Pancreas (tissue), 10 donors: ENCODE results near the gene BEX3. TPM values are rescaled to one million over a fixed set of nuclear protein-coding genes. Genes with fewer than 3 reads are reported as not detected.

Experiments
- ATAC-seq, 4 donors: fragments of 200-7000 bp; cut with Tn5 transposase; one replicate each; pipeline versions ENCODE4 v1.8.0 to v1.9.1; 2020; ENCODE audit warnings: mild to moderate bottlenecking in 4 of 4, moderate library complexity in 4 of 4
- DNase-seq, 6 donors: peaks; one replicate each; pipeline ENCODE4 v3.0.0-alpha.2; 2020
- FAIRE-seq: peaks from 2 replicates; lab custom pipeline; 2012; peaks lifted over from hg19 to GRCh38; lab: Jason Lieb, UNC
- H3K27ac ChIP-seq, 4 donors: fragments of 200-600 bp; sonication (generic); 1 replicate in 3 of 4; 2 replicates in 1 of 4; pipeline versions ENCODE4 v1.5.0 to v1.8.0; 2020
- H3K27me3 ChIP-seq, 4 donors: fragments of 200-600 bp; one replicate each; pipeline ENCODE4 v1.8.0; 2021
- H3K36me3 ChIP-seq, 3 donors: fragments of 200-600 bp; sonication (generic) in 1 of 3; one replicate each; pipeline versions ENCODE4 v1.5.0 to v1.8.0; 2020 to 2021
- H3K4me1 ChIP-seq, 3 donors: fragments of 200-600 bp; one replicate each; pipeline ENCODE4 v1.8.0; 2021
- H3K4me3 ChIP-seq, 4 donors: fragments of 200-600 bp; sonication (generic) in 2 of 4; one replicate each; pipeline versions ENCODE4 v1.5.0 to v1.8.0; 2020 to 2021
- H3K9me3 ChIP-seq, 4 donors: fragments of 200-600 bp; one replicate each; pipeline ENCODE4 v1.8.0; 2021
- CTCF ChIP-seq, 4 donors: fragments of 200-600 bp; sonication (generic) in 3 of 4; IDR thresholded peaks; one replicate each; pipeline versions ENCODE4 v1.5.0 to v1.8.0; 2021; ENCODE audit warnings: antibody characterized with exemption in 4 of 4
- WGBS, 2 donors: extraction: QIAGEN DNeasy Blood & Tissue Kit; methylation state at CpG; one replicate each; pipeline ENCODE4 v1.1.7; 2013; 5-methylcytosine and 5-hydroxymethylcytosine counted together
- intact Hi-C, 3 donors: fragments of 100-400 bp; cut with DNase I; formaldehyde crosslinking; loops; one replicate each; pipeline versions ENCODE4 v1.11.1 to v1.14.2; 2022
- polyA plus RNA-seq, 2 donors: library from polyadenylated mRNA; stranded (reverse); fragments of 200-250 nt; gene quantifications; one replicate each; pipeline ENCODE4 v1.2.3, GENCODE V29; 2013
- total RNA-seq, 6 donors: library from RNA; stranded (reverse); fragmentation: NEBNext Ultra II Directional in 4 of 6; extraction: Animal tissue kit (Norgen Biotek cat#: 25700) in 4 of 6; gene quantifications; one replicate each; pipeline versions ENCODE4 v1.2.1 to v1.2.4, GENCODE V29; 2021 to 2023
- donor health status: healthy with polysubstance abuse.
- donor health status: DM: no; HTN: no; CAD: no; lungs with moderate emphysema.
- donor health status: DM: no; HTN: no; CAD: no.
- donor health status: control.
- donor health status: control.
- donor health status: Bipolar disorder and iron deficiency.
- donor health status: DM: yes; HTN: yes; CAD: no.
- donor health status: DM: no; HTN: no; CAD: no.
- donor health status: DM: no; HTN: no; CAD: no.
- donor health status: DM: yes; HTN: yes; CAD: no.

BEX3 gene
- total and polyA plus RNA-seq, 8 donors: 30.2 to 184 (median 43.2) TPM

GRCh38 chrX:103417933-103418332, 41.6 kb downstream of the BEX3 start:
- Histone ChIP-seq H3K36me3 (no peaks in the 10 kb centered on the region), H3K4me1 (no peaks in the 10 kb centered on the region), H3K27ac (no peak overlapping the region), H3K9me3 (no peaks in the 10 kb centered on the region), H3K4me3 (no peak overlapping the region), H3K27me3 (peaks cover 0 to 7% (median 0%) of the 10 kb centered on the region in 4 donors)
- no peak for TF ChIP-seq CTCF (IDR thresholded peaks at IDR 0.05)
- no peak for FAIRE-seq
- ATAC-seq: no peak
- no peak for DNase-seq
- intact Hi-C loops: no loop called here
- WGBS, 2 donors: 32 to 58% methylated on average over 2 of the region's 2 CpGs

DNA sequence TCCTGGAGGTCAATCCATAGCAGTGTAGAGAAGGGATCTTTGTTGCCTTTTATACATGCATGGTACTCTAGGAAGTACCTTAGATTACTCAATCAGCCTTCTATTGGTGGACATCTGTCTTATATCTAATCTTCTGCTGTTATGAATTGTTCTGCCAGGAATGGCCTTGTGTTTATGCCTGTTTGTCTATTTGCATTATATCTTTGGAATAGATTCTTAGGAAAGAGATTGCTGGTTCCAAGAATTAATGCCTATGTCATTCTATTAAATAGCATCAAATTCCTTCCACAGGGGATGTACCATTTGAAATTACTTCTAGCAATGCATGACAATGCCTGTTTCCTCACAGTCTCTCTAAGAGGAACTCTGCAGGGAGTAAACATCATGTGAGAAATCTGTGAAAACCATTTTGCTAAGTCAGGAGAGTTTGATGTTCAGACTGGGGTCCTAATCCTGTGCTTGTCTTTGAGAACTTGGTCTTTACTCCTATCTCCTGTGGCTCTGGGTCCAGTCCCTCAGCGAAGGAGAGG, 42.5 kb downstream of the BEX3 start:
- no peak for ATAC-seq
- intact Hi-C loops: no loop called here
- Histone ChIP-seq H3K27ac (no peak overlapping the region), H3K9me3 (no peaks in the 10 kb centered on the region), H3K36me3 (no peaks in the 10 kb centered on the region), H3K27me3 (peaks cover 0 to 7% (median 0%) of the 10 kb centered on the region in 4 donors), H3K4me1 (no peaks in the 10 kb centered on the region), H3K4me3 (no peak overlapping the region)
- no peak for FAIRE-seq
- WGBS, 2 donors: 58 to 97% methylated on average over 1 of the region's 1 CpG
- DNase-seq: no peak
- no peak for TF ChIP-seq CTCF (IDR thresholded peaks at IDR 0.05)

DNA sequence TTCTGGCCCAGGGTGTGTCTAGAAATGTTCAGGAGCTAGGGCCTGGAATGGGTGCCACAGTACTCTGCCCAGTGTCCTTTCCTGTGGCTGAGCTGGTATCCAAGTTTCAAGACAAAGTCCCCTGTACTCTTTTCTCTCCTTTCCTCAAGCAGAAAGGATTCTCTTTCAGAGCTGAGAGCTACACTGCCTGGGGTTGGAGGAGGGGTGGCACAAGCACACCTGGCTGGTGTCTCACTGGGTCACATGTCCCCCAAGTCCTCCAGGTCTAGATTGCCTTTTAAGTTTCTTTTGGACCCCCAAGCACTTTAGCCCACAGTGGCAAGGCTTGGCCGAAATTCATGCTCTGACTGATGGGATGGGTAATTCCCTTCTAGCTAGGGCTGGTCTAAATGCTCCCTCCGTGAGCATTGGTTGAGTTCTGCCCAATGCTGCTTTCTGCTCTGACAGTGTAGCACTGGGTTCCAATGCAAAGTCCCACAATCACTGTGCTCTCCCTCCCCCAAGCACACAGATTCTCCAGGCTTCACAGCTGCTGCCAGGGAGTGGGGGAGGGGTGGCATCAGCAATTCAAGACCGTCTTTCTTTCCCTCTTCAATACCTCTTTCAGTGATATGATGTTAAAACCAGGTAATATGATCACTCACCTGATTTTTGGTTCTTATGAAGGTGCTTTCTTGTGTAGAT, 47.8 kb downstream of the BEX3 start:
- intact Hi-C loops: no loop called here
- FAIRE-seq: no peak
- ATAC-seq: no peak
- WGBS, 2 donors: 57 to 92% methylated on average over 3 of the region's 3 CpGs
- no peak for TF ChIP-seq CTCF (IDR thresholded peaks at IDR 0.05)
- Histone ChIP-seq H3K9me3 (no peaks in the 10 kb centered on the region), H3K36me3 (no peaks in the 10 kb centered on the region), H3K4me3 (no peak overlapping the region), H3K27ac (no peak overlapping the region), H3K4me1 (no peaks in the 10 kb centered on the region), H3K27me3 (peaks cover 0 to 7% (median 0%) of the 10 kb centered on the region in 4 donors)
- no peak for DNase-seq

Other genes with a start within 250 kb of the BEX3 start
- 10 to 100 TPM in 3 of 6 donors, 1 to 10 TPM in 3; 7.4 to 18.5 (median 9.7) TPM for gene BEX4, start 161.4 kb upstream of the BEX3 start, total RNA-seq
- 10 to 100 TPM; 24.9 to 89.2 TPM for gene BEX4, start 161.4 kb upstream of the BEX3 start, polyA plus RNA-seq
- 10 to 100 TPM; 16.8 to 25.7 (median 21.6) TPM for gene TCEAL8, start 121.4 kb upstream of the BEX3 start, total RNA-seq
- gene TCEAL8, start 121.4 kb upstream of the BEX3 start, polyA plus RNA-seq: 10 to 100 TPM; 25.5 to 56.6 TPM
- under 1 TPM in 4 of 6 donors, not detected in 2; 0.16 to 0.47 (median 0.31) TPM for gene TCEAL5, start 99.8 kb upstream of the BEX3 start, total RNA-seq
- gene TCEAL5, start 99.8 kb upstream of the BEX3 start, polyA plus RNA-seq: 1 to 10 TPM; 1.1 to 5.7 TPM
- gene BEX2, start 65.5 kb upstream of the BEX3 start, total RNA-seq: 10 to 100 TPM; 11.2 to 19.0 (median 13.8) TPM
- gene BEX2, start 65.5 kb upstream of the BEX3 start, polyA plus RNA-seq: 100 to 1,000 TPM in 1 of 2 donors, 10 to 100 TPM in 1; 24.0 to 113 TPM
- gene TCEAL7, start 46.3 kb upstream of the BEX3 start, total RNA-seq: 1 to 10 TPM in 2 of 6 donors, under 1 TPM in 4; 0.12 to 1.3 (median 0.34) TPM
- 1 to 10 TPM in 1 of 2 donors, under 1 TPM in 1; 0.72 to 2.6 TPM for gene TCEAL7, start 46.3 kb upstream of the BEX3 start, polyA plus RNA-seq
- 10 to 100 TPM in 3 of 6 donors, 1 to 10 TPM in 3; 7.3 to 24.1 (median 9.9) TPM for gene TCEAL9, start 20.0 kb upstream of the BEX3 start, total RNA-seq
- gene TCEAL9, start 20.0 kb upstream of the BEX3 start, polyA plus RNA-seq: 10 to 100 TPM; 42.0 to 71.8 TPM
- under 1 TPM in 5 of 6 donors, not detected in 1; 0.06 to 0.19 (median 0.12) TPM for gene RAB40A, start 143.0 kb downstream of the BEX3 start, total RNA-seq
- gene RAB40A, start 143.0 kb downstream of the BEX3 start, polyA plus RNA-seq: under 1 TPM; 0.08 to 0.12 TPM
- gene TCEAL4, start 209.0 kb downstream of the BEX3 start, total RNA-seq: 10 to 100 TPM; 16.7 to 31.4 (median 24.7) TPM
- 100 to 1,000 TPM in 1 of 2 donors, 10 to 100 TPM in 1; 99.7 to 132 TPM for gene TCEAL4, start 209.0 kb downstream of the BEX3 start, polyA plus RNA-seq
- gene TCEAL3, start 231.4 kb downstream of the BEX3 start, total RNA-seq: 10 to 100 TPM in 1 of 6 donors, 1 to 10 TPM in 5; 7.0 to 11.4 (median 8.0) TPM
- 10 to 100 TPM; 18.9 to 40.2 TPM for gene TCEAL3, start 231.4 kb downstream of the BEX3 start, polyA plus RNA-seq